Measurements from ENCODE around the gene PNCK.

Gene PNCK

DNA sequence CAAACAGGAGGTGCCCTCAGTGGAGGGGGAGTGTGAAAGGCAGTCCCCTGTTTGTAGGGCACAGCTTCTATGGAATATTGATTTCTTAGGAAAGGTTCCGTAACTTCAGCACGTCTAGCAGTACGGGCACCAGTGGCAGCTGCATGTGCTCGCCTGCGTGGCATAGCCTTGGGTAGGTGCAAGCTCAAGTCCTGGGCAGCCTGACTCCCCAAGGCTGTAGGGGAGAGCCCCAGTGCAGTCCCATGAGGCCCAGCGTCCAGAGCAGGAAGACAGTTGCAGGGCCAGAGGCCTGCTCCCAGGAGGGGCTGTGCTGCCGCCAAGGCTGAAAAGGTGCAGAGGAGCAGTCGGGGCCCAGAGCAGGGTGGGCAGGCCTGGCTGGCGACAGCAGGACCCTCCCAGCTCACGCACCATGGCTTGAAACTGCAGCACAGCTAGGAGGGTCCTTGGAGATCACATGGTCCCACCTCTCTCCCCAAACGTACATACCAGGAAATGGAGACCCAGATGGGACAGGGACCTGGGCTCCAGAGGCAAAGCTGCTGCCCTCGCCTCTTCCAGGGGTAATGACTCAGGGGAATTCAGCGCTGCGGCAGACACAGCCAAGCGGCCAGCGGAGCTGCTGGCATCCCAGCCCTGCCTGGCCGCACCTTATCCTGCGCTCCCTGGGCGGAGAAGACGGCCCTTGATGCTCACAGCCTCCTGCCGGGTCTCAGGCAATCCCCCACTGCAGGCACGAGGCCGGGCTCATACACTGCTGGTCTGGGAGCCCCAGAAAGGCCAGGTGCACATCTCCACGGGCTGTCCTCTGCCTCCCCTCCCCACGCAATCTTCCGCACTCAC lies 32.7 kb downstream of the PNCK start:
- no peak for DNase-seq

DNA sequence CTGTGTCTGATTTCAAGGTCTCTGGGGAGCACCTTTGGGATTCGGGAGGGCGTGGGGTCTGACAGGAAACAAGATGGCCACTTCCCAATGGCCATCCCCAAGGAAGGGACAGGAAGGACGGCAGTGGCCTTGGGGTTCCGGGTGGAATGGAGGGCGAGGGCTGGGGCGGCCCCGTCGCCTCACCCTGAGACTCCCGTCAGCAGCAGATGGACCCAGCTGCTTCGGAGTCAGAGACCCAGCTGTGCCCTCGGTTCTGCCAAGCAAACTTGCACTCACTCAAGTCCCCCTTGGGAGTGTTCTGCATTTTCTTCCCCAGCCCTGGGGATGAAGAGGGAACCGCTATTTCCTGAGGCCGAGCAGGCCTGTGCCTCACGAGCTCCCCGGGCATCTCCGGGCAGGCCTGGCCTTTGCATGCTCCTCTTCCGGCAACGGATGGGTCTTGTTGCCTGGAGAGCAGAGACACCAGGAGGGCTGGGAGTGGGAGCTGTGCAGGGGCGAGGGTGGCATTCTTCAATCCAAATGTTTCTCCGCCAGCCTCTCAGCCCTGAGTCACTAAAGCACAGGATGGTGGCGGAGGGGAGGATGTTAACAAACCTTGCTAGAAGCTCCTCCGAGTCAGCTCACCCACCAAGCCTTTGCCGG lies 33.4 kb downstream of the PNCK start:
- DNase-seq, result no peak

DNA sequence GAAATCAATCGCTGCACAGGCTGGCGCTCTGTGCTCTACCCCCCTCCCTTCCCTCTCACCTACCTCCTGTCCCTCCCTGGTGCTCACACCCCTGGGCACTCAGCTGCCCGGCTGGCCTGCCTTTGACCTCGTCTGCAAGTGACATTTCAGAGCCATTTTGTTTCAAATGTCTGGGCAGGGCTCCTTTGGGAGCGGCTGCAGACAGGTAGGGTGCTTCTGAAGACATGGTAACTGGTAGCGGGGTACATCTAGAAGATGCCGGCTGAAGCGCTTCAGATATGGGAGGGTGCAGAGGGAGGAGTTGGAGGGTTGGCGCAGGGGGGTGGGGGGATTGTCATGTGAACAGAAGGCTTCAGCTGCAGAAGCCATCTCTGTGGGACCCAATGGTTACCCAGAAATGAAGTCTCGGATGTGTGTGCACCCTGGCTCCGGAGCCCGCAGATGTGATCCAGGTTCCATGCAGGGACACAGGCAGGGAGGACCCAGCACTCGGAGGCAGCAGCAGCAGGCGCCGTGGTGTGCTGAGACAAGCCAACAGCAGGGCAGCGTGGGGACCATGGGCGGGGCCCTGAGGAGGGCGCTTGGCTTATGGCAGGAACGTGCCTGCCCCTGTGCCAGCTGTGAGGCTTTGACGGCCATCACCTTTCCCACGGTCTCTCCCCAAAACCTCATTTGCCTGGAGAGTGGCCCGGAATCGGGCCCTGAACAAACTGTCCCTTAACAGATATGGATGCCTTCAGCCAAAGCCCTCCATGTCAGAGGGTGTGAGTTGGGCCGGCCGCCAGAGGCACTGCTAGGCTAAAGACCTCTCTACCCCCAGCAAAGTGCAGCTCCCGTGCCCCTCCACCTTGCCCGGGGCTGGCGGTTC lies 34.2 kb downstream of the PNCK start:
- DNase-seq, result no peak

DNA sequence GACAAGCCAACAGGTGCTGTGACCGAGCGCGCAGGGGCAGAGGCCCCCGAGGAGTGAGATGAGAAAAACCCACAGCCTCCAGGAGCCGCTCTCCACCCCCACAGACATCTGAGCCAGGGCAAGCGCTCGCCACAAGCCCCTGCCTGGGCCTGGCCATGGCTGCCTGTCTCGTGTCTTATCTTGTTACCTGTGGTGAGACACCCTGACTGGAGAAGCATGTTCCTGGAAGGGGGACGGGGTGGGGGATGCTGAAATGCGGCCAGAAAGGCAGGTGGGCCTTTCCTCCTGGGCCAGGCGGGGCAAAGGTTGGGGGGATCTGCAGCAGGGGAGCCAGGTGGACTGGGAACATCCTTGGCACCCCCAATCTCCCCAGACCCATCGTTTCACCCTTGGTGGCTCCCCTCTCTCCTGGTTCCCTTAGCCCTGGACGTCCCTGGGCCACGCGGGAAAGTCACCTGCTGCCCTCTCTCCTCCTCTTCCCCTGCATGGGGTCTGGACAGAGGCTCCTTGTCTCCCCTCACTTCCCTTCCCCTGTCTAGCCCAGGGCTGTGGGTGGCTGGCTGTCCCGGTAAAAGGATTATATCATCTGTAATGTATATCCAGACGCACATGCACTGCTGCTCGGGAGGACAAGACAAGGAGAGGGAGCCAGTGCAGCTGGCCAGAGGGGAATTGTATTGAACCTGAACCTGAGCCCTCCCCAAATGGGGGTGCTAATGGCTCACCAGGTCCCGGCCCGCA lies 35.0 kb downstream of the PNCK start:
- no peak for DNase-seq

DNA sequence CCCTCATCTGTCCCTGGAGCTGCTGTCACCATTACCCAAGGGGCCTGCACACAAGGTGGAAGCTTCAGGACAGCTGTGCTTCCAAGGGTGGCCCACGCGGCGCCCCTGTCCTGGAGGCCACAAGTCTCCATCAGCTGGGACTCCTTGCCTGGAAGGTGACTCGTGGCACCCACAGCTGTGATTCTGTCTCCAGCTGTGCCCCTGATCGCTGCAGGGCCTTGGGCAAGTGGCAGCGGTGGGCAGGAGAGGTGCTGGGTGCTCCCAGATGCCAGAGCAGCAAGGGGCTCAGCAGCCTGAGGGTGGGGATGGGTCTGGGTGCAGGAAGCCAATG lies 35.6 kb downstream of the PNCK start:
- no peak for DNase-seq

DNA sequence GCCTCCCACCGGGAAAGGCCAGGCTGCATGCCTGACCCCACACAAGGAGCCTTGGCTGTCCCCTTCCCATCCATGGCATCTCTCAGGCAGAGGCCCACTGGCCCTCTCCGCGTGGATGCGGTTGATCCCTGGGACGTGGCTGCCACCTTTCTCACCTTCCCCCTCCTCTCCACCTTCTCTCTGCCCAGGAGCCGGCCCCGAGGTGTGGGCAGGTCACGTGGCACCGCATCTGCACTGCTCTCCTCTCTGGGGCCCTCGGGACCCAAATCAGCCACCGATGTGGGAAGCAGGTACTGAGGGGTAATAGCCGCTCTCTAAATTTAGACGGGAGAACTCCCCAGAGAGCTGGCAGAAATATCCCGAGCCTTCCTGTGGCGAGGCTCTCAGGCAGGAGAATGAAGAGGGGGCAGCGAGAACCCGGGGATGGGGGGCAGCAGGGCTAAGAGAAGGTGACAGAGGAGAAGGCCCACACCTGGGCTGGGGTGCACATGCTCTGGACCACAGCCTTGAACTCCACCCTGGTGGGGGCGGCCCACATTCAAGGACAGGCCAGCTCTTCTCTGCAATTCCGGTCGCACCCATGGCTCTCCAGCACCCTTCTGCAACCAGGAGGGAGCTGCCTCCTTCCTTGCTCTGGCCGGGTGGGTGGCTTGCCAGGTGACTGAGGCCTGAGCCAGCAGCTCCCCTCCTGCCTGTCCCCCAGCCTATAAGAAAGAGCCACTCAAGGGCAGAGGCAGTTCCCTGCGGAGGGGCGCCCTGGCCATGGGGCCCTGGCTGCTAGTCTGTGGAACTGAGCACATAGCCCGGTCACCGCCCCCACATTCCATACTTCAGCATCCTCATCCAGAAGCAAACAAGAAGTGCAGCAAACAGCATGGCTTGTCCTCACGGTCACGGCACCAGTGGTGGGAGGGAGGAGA lies 36.2 kb downstream of the PNCK start:
- DNase-seq, result no peak

DNA sequence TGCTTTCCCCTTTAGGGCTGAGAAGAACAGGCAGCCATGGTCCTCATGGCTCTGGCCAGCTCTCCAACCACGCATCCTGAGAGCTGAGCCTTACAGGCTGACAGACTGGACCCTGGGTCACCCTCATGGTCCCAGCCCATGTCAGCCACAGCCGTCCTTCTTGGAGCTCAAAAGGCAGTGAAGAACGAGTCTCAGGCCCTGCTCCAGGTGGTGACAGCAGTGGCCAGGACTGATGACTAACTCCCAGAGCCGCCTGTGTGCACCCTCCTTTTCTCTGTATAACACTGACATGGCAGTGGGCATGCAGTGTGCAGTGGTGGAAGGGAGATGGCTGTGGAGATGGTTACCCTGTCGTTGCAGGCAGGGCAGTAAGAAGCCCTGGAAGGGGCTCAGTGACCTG lies 36.9 kb downstream of the PNCK start:
- no peak for DNase-seq

DNA sequence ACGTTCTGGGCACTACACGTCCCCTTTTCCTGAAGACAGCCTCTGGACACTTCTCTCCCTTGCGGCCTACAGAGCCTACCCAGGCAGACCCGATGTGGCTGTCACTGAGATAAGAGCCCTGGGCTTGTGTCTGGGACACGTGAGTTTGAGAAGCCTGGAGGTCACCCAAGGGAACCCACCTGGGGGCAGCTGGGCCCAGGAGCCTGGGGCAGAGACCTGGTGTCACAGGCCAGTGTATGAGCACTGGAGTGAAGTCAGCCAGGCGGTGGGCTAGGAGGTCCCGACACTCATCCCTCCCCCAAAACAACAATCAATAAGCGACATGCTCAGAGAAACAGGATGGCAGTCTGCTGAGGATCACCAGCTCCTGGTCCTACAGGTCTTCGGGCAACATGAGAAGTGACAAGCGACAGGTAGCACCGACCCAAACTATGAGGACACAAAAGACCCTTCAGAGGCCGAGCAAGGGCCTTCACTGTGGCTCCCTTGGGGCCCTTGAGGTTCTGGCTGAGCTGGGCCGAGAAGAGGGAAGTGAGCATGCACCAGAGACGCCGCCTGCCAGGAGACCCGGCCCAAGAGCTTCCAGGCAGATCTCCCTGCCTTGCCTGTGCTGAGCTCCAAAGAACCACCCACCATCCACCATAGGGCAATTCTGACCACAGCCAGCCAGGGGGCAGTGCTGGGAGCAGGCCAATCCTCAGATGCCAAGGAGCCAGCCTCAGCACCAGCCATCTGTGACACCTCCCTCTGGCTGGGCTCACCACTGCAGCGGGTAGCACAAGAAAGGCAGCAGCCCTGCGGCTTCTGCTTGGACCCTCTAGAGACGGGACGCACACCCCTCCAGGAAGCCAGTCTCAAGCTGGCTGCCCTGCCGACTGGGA lies 37.6 kb downstream of the PNCK start:
- DNase-seq, result peak in 1 of 2 donors; percentile 33

DNA sequence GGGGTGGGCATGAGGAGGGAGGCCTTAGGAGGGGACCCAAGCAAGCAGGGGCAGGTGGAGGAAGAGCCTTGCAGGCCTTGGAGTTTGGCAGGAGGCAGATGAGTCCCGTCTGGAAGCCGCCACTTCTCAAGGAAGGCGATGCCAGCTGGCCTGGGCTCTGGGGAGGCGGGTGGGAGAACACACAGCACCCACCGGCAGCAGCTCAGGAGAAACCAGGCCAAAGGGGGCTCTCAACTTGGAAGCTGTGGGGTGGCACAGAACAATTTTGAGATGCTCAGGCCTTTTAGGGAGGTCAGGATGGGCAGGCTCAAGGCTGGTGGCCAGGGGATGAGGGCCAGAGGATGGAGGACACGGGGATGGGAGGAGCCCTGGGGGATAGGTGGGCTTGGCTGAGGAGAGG lies 38.2 kb downstream of the PNCK start:
- DNase-seq, result no peak

DNA sequence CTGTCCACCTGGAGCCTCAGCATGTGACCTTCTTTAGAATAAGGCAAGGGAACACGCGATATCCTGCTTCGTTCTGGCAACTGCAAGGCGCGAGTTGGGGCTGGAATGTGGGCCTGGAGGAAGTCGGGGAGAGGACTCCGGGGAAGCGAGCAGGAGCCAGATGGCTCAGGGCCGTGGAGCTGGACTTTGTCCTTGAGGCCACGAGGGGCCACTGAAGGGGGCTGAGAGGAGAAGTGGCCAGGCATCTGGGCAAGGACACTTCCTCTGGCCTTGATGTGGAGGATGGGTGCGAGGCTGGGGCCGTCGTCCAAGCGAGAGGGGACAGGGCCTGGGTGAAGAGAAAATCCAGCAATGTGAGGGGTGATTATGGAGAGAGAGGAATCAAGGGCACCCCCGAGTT lies 38.8 kb downstream of the PNCK start:
- no peak for DNase-seq

DNA sequence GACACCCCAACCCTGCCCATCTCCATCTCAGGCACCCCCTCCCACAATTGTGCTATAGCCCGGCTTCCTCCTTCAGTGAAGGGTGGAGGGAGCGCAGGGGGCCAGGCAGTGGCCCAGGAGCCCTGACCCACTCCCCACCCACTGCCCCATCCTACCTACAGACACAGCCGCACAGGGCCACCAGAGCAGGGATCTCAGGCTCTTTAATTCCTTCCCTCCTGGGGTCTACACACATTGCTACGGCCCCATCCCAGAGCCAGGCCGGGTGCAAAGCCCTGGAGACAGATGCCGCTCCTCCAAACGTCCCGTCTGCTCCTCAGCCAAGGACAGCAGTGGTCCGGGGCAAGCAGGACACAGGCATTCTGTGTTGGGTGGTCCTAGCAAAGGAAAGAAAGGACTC lies 39.4 kb downstream of the PNCK start:
- DNase-seq, result no peak

DNA sequence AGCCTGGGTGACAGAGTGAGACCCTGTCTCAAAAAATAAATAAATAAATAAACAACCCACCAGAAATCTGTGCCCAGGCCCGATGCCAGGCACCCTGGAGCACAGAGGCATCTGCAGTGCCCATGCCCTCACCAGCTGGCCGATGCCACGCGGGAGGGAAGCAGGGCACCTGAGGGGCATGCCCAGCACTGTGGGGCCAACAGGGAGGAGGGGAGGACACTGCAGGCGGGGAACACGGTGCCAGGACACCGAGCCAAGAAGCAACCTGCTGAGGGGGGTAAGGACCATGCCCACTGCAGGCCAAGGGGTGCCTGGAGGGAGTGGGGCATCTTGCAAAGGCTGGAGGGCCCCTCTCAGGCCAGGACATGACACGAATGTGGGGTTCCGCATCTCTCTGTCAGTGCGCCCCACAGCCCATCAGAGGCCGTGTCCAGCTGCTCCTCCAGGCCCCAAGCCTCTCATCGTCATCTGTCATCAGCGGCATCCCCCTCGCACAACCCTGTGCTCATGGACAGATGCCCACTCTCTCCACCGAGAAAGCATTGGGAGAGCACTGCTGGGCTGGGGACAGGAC lies 39.9 kb downstream of the PNCK start:
- no peak for DNase-seq

DNA sequence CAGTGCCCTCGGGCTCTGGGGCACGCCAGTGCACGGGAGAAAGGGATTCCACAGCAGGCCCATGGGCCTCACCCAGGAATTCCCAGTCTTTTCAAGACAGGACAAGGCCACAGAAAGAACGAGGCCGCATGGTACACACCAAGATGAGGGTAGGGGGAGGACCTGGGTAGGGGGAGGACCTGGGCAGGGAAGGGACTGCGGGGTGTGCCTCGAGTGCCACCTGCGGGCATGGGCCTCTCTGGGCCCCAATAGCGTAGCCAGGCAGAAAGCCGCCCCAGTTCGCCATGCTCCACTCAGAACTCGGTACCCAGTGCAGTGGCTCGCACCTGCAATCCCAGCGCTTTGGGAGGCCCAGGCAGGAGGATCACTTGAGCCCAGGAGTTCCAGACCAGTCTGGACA lies 40.6 kb downstream of the PNCK start:
- DNase-seq, result no peak

DNA sequence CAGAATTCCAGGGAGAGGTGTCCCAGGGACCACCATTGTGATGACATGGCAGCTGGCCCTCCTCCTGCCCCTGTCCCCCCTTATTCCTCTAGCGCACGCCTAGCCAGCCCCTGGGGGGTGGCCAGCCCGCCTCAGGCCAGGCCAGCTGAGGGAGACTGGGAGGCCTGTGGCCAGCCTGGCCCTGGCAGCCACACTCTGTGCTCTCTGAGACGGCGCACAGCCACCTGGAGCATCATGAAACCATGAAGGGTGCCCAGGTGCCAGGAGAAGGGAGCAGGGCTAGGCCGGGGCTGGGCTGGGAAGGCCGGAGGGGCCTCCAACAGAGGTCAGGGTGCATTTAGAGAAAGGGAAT lies 41.0 kb downstream of the PNCK start:
- DNase-seq, result no peak

DNA sequence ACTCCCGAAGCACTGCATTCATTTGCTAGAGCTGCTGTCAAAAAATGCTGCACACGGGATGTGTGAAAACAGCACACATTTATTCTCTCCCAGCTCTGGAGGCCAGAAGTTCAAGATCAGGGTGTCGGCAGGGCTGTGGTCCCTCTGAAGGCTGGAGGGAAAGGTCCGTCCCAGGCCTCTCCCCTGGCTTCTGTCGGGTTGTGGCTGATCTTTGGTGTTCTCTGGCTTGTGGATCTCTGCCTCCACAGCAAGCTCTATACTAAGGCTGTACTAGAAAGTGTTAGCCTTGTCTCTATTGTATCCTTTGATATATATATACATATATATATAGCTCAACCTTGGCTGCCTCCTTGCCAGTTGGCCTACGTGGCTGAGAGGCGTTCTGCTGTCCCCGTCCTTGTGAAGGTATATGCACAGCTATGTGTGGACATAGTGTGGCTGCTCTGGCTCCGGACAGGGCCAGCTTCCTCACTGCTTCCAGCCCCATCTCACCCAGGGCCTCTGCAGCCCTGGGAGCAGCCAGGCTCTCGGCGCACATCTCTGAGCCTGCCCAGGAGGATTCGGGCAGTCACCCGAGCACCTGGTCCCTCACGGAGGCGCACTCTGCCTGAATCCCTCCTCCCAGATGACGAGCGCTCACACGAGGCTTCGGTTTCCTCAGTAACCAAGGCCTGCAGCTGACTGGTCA lies 41.6 kb downstream of the PNCK start:
- DNase-seq, result no peak

DNA sequence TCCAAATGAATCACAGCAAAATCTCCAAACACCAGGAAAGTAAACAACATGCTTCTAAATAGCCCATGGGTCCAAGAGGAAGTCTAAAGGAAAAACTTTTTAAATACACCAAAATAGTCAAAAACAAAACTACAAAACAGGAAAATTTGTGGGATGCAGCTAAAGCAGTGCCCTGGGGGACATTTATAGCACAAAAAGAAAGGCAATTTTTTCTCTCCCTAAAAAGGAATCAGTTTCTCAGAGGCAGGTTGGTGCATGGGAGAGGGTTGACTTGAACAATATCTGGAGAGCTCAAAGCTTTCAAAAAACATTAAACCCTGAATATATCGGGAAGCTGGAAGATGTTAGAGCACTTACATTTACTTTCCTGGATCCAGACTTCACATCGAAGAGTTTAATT lies 42.3 kb downstream of the PNCK start:
- DNase-seq, result no peak

DNA sequence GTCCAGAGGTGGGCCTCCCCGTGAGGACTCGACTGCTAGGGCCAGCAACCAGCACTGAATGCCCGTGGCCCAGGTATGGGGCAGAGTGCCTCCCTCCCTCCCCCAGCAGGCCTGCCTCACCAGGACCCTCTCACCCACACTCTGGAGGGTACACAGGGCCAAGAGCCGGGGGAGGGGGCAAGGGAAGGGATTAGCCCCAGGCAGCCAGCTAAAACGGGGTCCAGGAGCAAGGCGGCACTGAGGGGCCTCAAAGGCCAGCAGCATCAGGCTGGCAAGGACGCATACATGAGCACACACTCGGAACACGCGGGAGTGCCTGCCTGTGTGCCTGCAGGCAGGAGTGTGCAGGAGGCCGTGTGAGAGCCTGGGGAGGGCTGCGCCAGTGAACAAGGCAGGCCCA lies 44.9 kb downstream of the PNCK start:
- no peak for DNase-seq

DNA sequence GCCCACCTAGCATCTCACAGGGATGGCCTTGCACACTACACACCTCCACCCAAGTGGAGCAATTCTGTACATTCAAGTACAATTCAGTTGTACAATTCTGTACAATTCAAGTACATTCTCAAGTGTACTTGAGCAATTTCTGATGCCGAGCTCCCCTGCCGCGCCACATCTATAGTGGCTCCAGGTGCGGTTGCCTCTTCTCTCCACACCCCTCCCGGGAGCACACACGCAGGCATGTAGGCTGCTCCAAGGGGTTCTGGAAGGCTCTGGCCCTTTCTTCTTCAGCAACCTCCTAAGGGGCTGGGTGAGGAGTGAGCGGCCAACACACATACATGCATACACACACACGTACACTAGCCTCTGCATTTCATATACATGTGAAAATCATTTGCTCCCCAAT lies 45.5 kb downstream of the PNCK start:
- no peak for DNase-seq

DNA sequence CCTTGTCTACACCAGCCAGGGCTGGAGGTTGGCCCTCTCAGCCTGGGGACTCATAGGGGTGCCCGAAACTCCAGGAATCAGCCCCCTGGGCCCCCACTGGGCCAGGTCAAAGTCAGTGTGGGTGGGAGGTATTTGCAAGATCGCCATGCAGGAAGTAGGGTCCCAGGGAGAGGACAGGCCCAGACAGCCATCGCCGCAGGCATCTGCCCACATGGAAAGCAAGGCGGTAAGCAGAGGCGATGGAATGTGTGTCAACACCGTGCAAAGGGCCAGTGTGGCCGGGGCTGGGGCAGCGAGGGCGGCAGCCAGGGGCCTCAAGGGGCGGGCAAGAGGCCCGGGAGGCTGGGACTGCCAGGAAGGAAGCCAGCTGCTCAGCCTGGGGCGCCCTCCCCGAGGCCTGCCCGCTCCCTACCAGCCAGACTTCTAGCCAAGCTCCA lies 45.9 kb downstream of the PNCK start:
- no peak for DNase-seq
